ENCODE results near the gene ACBD4. TPM values are rescaled to one million over a fixed set of nuclear protein-coding genes. Genes with fewer than 3 reads are reported as not detected.

The ACBD4 gene
- total and polyA plus RNA-seq, 3 experiments from 2014 or later: 8.8 to 15.0 (median 9.7) TPM

- peak in 1 of 5 donors; percentile 36 for DNase-seq
- Histone ChIP-seq H3K27me3 (ENCODE audit: insufficient read depth, low read length, poor library complexity, severe bottlenecking) (no peaks in the 10 kb centered on the region), H3K36me3 (ENCODE audit: insufficient read depth, low read length) (no peaks in the 10 kb centered on the region), H3K27ac (ENCODE audit: low read depth, low read length) (no peak overlapping the region), H3K9me3 (ENCODE audit: low read length) (no peaks in the 10 kb centered on the region), H3K4me3 (ENCODE audit: low read length) (no peak overlapping the region), H3K4me1 (ENCODE audit: insufficient read depth, low read length) (peaks cover 20% of the 10 kb centered on the region)
- Mint-ChIP-seq H3K9me3 (no peaks in the 10 kb centered on the region), H3K27ac (no peak overlapping the region), H3K4me1 (peaks cover 26 to 44% (median 32%) of the 10 kb centered on the region in 3 donors), H3K27me3 (no peaks in the 10 kb centered on the region), H3K4me3 (peak overlapping the region; percentile 81 to 95 (median 89)), H3K36me3 (peaks cover 0 to 8% (median 0%) of the 10 kb centered on the region in 3 donors)
- CTCF ChIA-PET: interaction anchor here (2.4 to 9.7 kb wide), 4 partner anchors 13 to 61 kb away, joined by 41 to 315 read pairs (median 148); partner anchors contain the start of genes HEXIM1 and HEXIM2
- POLR2A ChIA-PET: interaction anchor here (4.0 kb wide), 1 partner anchor 13 kb away, joined by 73 read pairs; the partner anchor contains the start of gene HEXIM1
Observed at GRCh38 chr17:45136846-45137560, 1.5 kb downstream of the ACBD4 start.

GRCh38 chr17:45137561-45138305 lies 2.2 kb downstream of the ACBD4 start:
- no peaks in the 10 kb centered on the region for H3K9me3 Mint-ChIP-seq
- CTCF ChIA-PET: interaction anchor here (2.5 to 9.7 kb wide), 3 partner anchors 12 to 60 kb away, joined by 11 to 315 read pairs (median 199); partner anchors contain the start of gene HEXIM1
- no peak overlapping the region for H3K4me3 ChIP-seq (ENCODE audit: low read length)
- DNase-seq: peak in 1 of 5 donors; percentile 25
- H3K36me3 ChIP-seq (ENCODE audit: insufficient read depth, low read length): no peaks in the 10 kb centered on the region
- peaks cover 26 to 46% (median 33%) of the 10 kb centered on the region in 3 donors for H3K4me1 Mint-ChIP-seq
- H3K9me3 ChIP-seq (ENCODE audit: low read length): no peaks in the 10 kb centered on the region
- no peaks in the 10 kb centered on the region for H3K27me3 ChIP-seq (ENCODE audit: insufficient read depth, low read length, poor library complexity, severe bottlenecking)
- H3K4me3 Mint-ChIP-seq: no peak overlapping the region
- peaks cover 20% of the 10 kb centered on the region for H3K4me1 ChIP-seq (ENCODE audit: insufficient read depth, low read length)
- POLR2A ChIA-PET: interaction anchor here (4.0 kb wide), 1 partner anchor 12 kb away, joined by 73 read pairs; the partner anchor contains the start of gene HEXIM1
- peaks cover 0 to 8% (median 0%) of the 10 kb centered on the region in 3 donors for H3K36me3 Mint-ChIP-seq
- H3K27ac ChIP-seq (ENCODE audit: low read depth, low read length): no peak overlapping the region
- peak overlapping the region in 1 of 8 donors; percentile 17 for H3K27ac Mint-ChIP-seq
- no peaks in the 10 kb centered on the region for H3K27me3 Mint-ChIP-seq

GRCh38 chr17:45138911-45139532 lies 3.5 kb downstream of the ACBD4 start:
- ChIA-PET CTCF (interaction anchor here (0.8 to 2.5 kb wide), 4 partner anchors 10 to 59 kb away, joined by 3 to 11 read pairs (median 4); partner anchors contain the start of gene HEXIM1), POLR2A (interaction anchor here (0.7 kb wide), 1 partner anchor 10 kb away, joined by 4 read pairs; no protein-coding TSS in a partner anchor)
- H3K27me3 ChIP-seq (ENCODE audit: insufficient read depth, low read length, poor library complexity, severe bottlenecking): no peaks in the 10 kb centered on the region
- H3K27ac ChIP-seq (ENCODE audit: low read depth, low read length): no peak overlapping the region
- Mint-ChIP-seq H3K4me3 (peak overlapping the region in 1 of 7 donors; percentile 43), H3K9me3 (no peaks in the 10 kb centered on the region), H3K36me3 (peaks cover 0 to 5% (median 0%) of the 10 kb centered on the region in 3 donors), H3K27me3 (no peaks in the 10 kb centered on the region), H3K4me1 (peaks cover 29 to 47% (median 32%) of the 10 kb centered on the region in 3 donors), H3K27ac (no peak overlapping the region)
- peaks cover 20% of the 10 kb centered on the region for H3K4me1 ChIP-seq (ENCODE audit: insufficient read depth, low read length)
- no peaks in the 10 kb centered on the region for H3K9me3 ChIP-seq (ENCODE audit: low read length)
- peak in 1 of 5 donors; percentile 41 for DNase-seq
- no peak overlapping the region for H3K4me3 ChIP-seq (ENCODE audit: low read length)
- H3K36me3 ChIP-seq (ENCODE audit: insufficient read depth, low read length): no peaks in the 10 kb centered on the region

DNA sequence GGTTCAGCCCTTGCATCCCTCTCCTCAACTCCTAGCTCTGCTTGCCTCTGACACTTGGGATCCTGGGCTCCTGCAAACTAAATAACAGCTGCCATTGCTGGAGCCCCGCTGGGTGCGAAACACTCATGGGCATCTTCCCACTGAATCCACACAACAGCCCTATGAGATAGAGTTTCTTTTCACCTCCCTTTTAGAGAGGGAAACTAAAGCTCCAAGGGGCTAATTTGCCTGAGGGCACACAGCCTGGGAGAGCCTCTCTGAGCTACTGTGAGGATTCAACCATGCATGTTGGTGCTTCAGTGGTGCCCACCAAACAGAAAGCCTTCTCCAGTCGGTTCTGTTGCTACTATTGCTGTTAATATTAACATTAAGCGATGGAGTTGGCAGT lies 4.0 kb downstream of the ACBD4 start:
- Mint-ChIP-seq H3K36me3 (peaks cover 0 to 5% (median 0%) of the 10 kb centered on the region in 3 donors), H3K27me3 (no peaks in the 10 kb centered on the region), H3K4me1 (peaks cover 29 to 47% (median 32%) of the 10 kb centered on the region in 3 donors), H3K27ac (peak overlapping the region in 1 of 8 donors; percentile 33), H3K9me3 (no peaks in the 10 kb centered on the region), H3K4me3 (peak overlapping the region in 1 of 7 donors; percentile 43)
- H3K27ac ChIP-seq (ENCODE audit: low read depth, low read length): no peak overlapping the region
- H3K36me3 ChIP-seq (ENCODE audit: insufficient read depth, low read length): no peaks in the 10 kb centered on the region
- H3K4me1 ChIP-seq (ENCODE audit: insufficient read depth, low read length): peaks cover 20% of the 10 kb centered on the region
- H3K27me3 ChIP-seq (ENCODE audit: insufficient read depth, low read length, poor library complexity, severe bottlenecking): no peaks in the 10 kb centered on the region
- peak in 1 of 5 donors; percentile 13 for DNase-seq
- H3K4me3 ChIP-seq (ENCODE audit: low read length): no peak overlapping the region
- POLR2A ChIA-PET: interaction anchor here (0.7 kb wide), 1 partner anchor 9 kb away, joined by 4 read pairs; no protein-coding TSS in a partner anchor
- CTCF ChIA-PET: interaction anchor here (0.8 to 2.5 kb wide), 4 partner anchors 9 to 58 kb away, joined by 3 to 11 read pairs (median 4); partner anchors contain the start of gene HEXIM1
- no peaks in the 10 kb centered on the region for H3K9me3 ChIP-seq (ENCODE audit: low read length)

DNA sequence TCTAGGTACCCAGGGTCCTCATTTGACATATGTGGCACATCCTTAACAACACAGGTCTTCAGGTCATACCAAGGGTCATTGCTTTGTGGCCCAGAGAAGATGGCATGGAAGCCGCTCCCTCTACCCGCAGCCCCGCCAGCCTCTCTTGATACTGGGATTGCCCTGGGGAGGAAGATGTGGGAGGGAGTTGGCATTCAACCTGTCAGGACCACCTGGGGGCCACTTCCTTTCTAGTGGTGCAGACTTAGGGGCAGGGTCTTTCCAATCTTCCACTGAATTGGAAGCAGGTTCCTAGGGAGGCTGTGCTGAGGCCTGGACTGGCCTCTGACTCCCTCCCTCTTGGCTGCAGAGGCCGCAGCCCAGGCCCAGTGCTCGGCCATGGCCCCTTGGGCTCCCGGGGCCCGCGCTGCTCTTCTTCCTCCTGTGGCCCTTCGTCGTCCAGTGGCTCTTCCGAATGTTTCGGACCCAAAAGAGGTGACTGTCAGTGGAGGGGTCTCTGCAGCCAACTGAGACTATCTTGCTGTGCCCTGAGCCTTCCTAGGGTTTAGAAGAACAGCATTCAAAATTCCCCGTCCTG lies 7.7 kb downstream of the ACBD4 start:
- H3K9me3 Mint-ChIP-seq: no peaks in the 10 kb centered on the region
- Histone ChIP-seq H3K27me3 (ENCODE audit: insufficient read depth, low read length, poor library complexity, severe bottlenecking) (no peaks in the 10 kb centered on the region), H3K4me3 (ENCODE audit: low read length) (no peak overlapping the region), H3K27ac (ENCODE audit: low read depth, low read length) (no peak overlapping the region), H3K9me3 (ENCODE audit: low read length) (no peaks in the 10 kb centered on the region), H3K36me3 (ENCODE audit: insufficient read depth, low read length) (no peaks in the 10 kb centered on the region), H3K4me1 (ENCODE audit: insufficient read depth, low read length) (peaks cover 29% of the 10 kb centered on the region)
- H3K4me3 Mint-ChIP-seq: peak overlapping the region in 6 of 7 donors; percentile 32 to 70 (median 56)
- ChIA-PET CTCF (interaction anchor here (0.8 to 13.2 kb wide), 5 partner anchors 9 to 75 kb away, joined by 3 to 315 read pairs (median 6); partner anchors contain the start of genes ACBD4 and PLCD3), POLR2A (no interaction called here)
- peaks cover 40 to 56% (median 41%) of the 10 kb centered on the region in 3 donors for H3K4me1 Mint-ChIP-seq
- no peak for DNase-seq
- H3K36me3 Mint-ChIP-seq: peaks cover 0 to 12% (median 0%) of the 10 kb centered on the region in 3 donors
- peak overlapping the region in 1 of 8 donors; percentile 70 for H3K27ac Mint-ChIP-seq
- peaks cover 0 to 4% of the 10 kb centered on the region in 2 donors for H3K27me3 Mint-ChIP-seq

GRCh38 chr17:45143767-45144198 lies 8.3 kb downstream of the ACBD4 start:
- peaks cover 29% of the 10 kb centered on the region for H3K4me1 ChIP-seq (ENCODE audit: insufficient read depth, low read length)
- H3K4me1 Mint-ChIP-seq: peaks cover 41 to 56% (median 44%) of the 10 kb centered on the region in 3 donors
- H3K9me3 Mint-ChIP-seq: peaks cover 0 to 3% (median 0%) of the 10 kb centered on the region in 5 donors
- peaks cover 0 to 8% of the 10 kb centered on the region in 2 donors for H3K27me3 Mint-ChIP-seq
- peak overlapping the region in 4 of 8 donors; percentile 40 to 80 (median 69) for H3K27ac Mint-ChIP-seq
- DNase-seq: peak in 1 of 5 donors; percentile 43
- H3K27me3 ChIP-seq (ENCODE audit: insufficient read depth, low read length, poor library complexity, severe bottlenecking): no peaks in the 10 kb centered on the region
- no peak overlapping the region for H3K4me3 ChIP-seq (ENCODE audit: low read length)
- H3K27ac ChIP-seq (ENCODE audit: low read depth, low read length): peak overlapping the region; percentile 57
- no peaks in the 10 kb centered on the region for H3K36me3 ChIP-seq (ENCODE audit: insufficient read depth, low read length)
- ChIA-PET POLR2A (no interaction called here), CTCF (interaction anchor here (0.8 to 13.2 kb wide), 4 partner anchors 8 to 75 kb away, joined by 3 to 315 read pairs (median 5); partner anchors contain the start of genes ACBD4 and PLCD3)
- peak overlapping the region; percentile 32 to 70 (median 55) for H3K4me3 Mint-ChIP-seq
- H3K36me3 Mint-ChIP-seq: peaks cover 0 to 15% (median 0%) of the 10 kb centered on the region in 3 donors
- no peaks in the 10 kb centered on the region for H3K9me3 ChIP-seq (ENCODE audit: low read length)

Measured in CD8-positive, alpha-beta memory T cell (primary cell).